Measurements from ENCODE around the gene DAB2IP. TPM values are rescaled to one million over a fixed set of nuclear protein-coding genes. Genes with fewer than 3 reads are reported as not detected.

The DAB2IP gene
- polyA plus RNA-seq, 1 donor from 2014 or later, result 17.3 TPM

GRCh38 chr9:121773954-121774714 is 122.7 kb downstream of the DAB2IP start:
- Histone ChIP-seq H3K9ac (ENCODE audit: low read length) (no peak overlapping the region), H3K36me3 (ENCODE audit: insufficient read depth, low read length) (peaks cover 6% of the 10 kb centered on the region)
- TF ChIP-seq TAF1 (IDR thresholded peaks at IDR 0.05; ENCODE audit: low read depth) (no peak), SMC3 (conservative IDR thresholded peaks at IDR 0.05; ENCODE audit: poor library complexity) (no peak), EZH2 (IDR thresholded peaks at IDR 0.05; ENCODE audit: borderline replicate concordance, insufficient read depth, low read length, poor library complexity, severe bottlenecking) (no peak), POLR2AphosphoS5 (IDR thresholded peaks at IDR 0.05) (no peak), MXI1 (conservative IDR thresholded peaks at IDR 0.05; ENCODE audit: poor library complexity, severe bottlenecking) (no peak), REST (IDR thresholded peaks at IDR 0.05; ENCODE audit: borderline replicate concordance) (no peak), CTCF (IDR thresholded peaks at IDR 0.05; ENCODE audit: poor library complexity, severe bottlenecking) (no peak)

GRCh38 chr9:121774715-121775613 is 123.5 kb downstream of the DAB2IP start:
- no peak overlapping the region for H3K4me3 ChIP-seq (ENCODE audit: low read length)
- H3K9ac ChIP-seq (ENCODE audit: low read length), result no peak overlapping the region
- no peaks in the 10 kb centered on the region for H4K20me1 ChIP-seq (ENCODE audit: insufficient read depth)
- TF ChIP-seq EP300 (conservative IDR thresholded peaks at IDR 0.05; ENCODE audit: poor library complexity, severe bottlenecking) (no peak), SMC3 (conservative IDR thresholded peaks at IDR 0.05; ENCODE audit: poor library complexity) (no peak), RAD21 (conservative IDR thresholded peaks at IDR 0.05) (no peak), CTCF (IDR thresholded peaks at IDR 0.05; ENCODE audit: poor library complexity, severe bottlenecking) (no peak), EZH2 (IDR thresholded peaks at IDR 0.05; ENCODE audit: borderline replicate concordance, insufficient read depth, low read length, poor library complexity, severe bottlenecking) (no peak), POLR2AphosphoS5 (IDR thresholded peaks at IDR 0.05) (no peak), TAF1 (IDR thresholded peaks at IDR 0.05; ENCODE audit: low read depth) (no peak), MXI1 (conservative IDR thresholded peaks at IDR 0.05; ENCODE audit: poor library complexity, severe bottlenecking) (no peak), REST (IDR thresholded peaks at IDR 0.05; ENCODE audit: borderline replicate concordance) (no peak)
- H3K27me3 ChIP-seq (ENCODE audit: insufficient read depth, low read depth, low read length), result no peaks in the 10 kb centered on the region
- no peak overlapping the region for H3K4me2 ChIP-seq (ENCODE audit: low read length)
- H3K9me3 ChIP-seq (ENCODE audit: low read length), result peaks cover 4% of the 10 kb centered on the region
- H3F3A ChIP-seq (ENCODE audit: insufficient read depth, low read length, poor library complexity, severe bottlenecking), result no peaks in the 10 kb centered on the region
- no peaks in the 10 kb centered on the region for H3K9me2 ChIP-seq (ENCODE audit: insufficient read depth, low read length)
- H3K36me3 ChIP-seq (ENCODE audit: insufficient read depth, low read length), result peaks cover 6% of the 10 kb centered on the region
- H3K79me2 ChIP-seq (replicated peaks; ENCODE audit: insufficient read depth, low read length), result peaks cover 15% of the 10 kb centered on the region
- no peak overlapping the region for H3K27ac ChIP-seq (ENCODE audit: low read length)
- H2AFZ ChIP-seq (ENCODE audit: low read depth, low read length), result no peak overlapping the region

More at GRCh38 chr9:121773954-121774714, 122.7 kb downstream of the DAB2IP start:
- Histone ChIP-seq H3F3A (ENCODE audit: insufficient read depth, low read length, poor library complexity, severe bottlenecking) (no peaks in the 10 kb centered on the region), H3K4me2 (ENCODE audit: low read length) (no peak overlapping the region), H3K9me2 (ENCODE audit: insufficient read depth, low read length) (no peaks in the 10 kb centered on the region), H3K9me3 (ENCODE audit: low read length) (peaks cover 4% of the 10 kb centered on the region), H4K20me1 (ENCODE audit: insufficient read depth) (no peaks in the 10 kb centered on the region), H3K79me2 (replicated peaks; ENCODE audit: insufficient read depth, low read length) (peaks cover 9% of the 10 kb centered on the region), H2AFZ (ENCODE audit: low read depth, low read length) (no peak overlapping the region), H3K27me3 (ENCODE audit: insufficient read depth, low read depth, low read length) (no peaks in the 10 kb centered on the region), H3K4me3 (ENCODE audit: low read length) (no peak overlapping the region), H3K27ac (ENCODE audit: low read length) (no peak overlapping the region)

Data from neural cell (in vitro differentiated cells).